H1 (cell line): ENCODE data around the gene RAD51B. TPM values are rescaled to one million over a fixed set of nuclear protein-coding genes. Genes with fewer than 3 reads are reported as not detected.

Source experiments
- CTCF ChIA-PET: fragments of 300-600 bp; sonication (Branson Sonifier 250); formaldehyde crosslinking; loops from one replicate; lab custom pipeline; 2021; ENCODE audit not compliant: partially characterized antibody; lab: Charles Lee
- POLR2A ChIA-PET: fragments of 300-600 bp; sonication (Branson Sonifier 250); formaldehyde crosslinking; loops from one replicate; lab custom pipeline; 2021; ENCODE audit warnings: inconsistent platforms; ENCODE audit not compliant: partially characterized antibody; lab: Charles Lee
- DNase-seq, 2 experiments: peaks; one replicate each; pipeline versions ENCODE4 v3.0.0 to v3.0.0-alpha.2; 2010 to 2022; ENCODE audit warnings: low spot score in 2 of 2, low read depth in 1 of 2, mixed read lengths in 1 of 2
- FAIRE-seq: peaks from 2 replicates; lab custom pipeline; 2011; peaks lifted over from hg19 to GRCh38; lab: Jason Lieb, UNC
- H2AFZ ChIP-seq: 2 replicates; pipeline ENCODE4 v1.8.1; 2012; ENCODE audit warnings: low read length, inconsistent platforms
- H2AK5ac ChIP-seq: 2 replicates; pipeline ENCODE4 v1.6.1; 2013; ENCODE audit warnings: low read depth, low read length
- H2BK120ac ChIP-seq: replicated peaks from 2 replicates; pipeline ENCODE3; 2013; ENCODE audit warnings: low read depth, low read length, inconsistent platforms
- H2BK12ac ChIP-seq: 2 replicates; pipeline ENCODE4 v1.6.1; 2013; ENCODE audit warnings: low read depth, low read length
- H2BK15ac ChIP-seq: 2 replicates; pipeline ENCODE4 v1.6.1; 2013; ENCODE audit warnings: low read length
- H2BK20ac ChIP-seq: 2 replicates; pipeline ENCODE4 v1.6.1; 2013; ENCODE audit warnings: low read length
- H2BK5ac ChIP-seq: 2 replicates; pipeline ENCODE4 v1.6.1; 2013; ENCODE audit warnings: low read depth, low read length
- H3K14ac ChIP-seq: 2 replicates; pipeline ENCODE4 v1.6.1; 2013; ENCODE audit warnings: inconsistent platforms; ENCODE audit not compliant: insufficient read length
- H3K18ac ChIP-seq: 2 replicates; pipeline ENCODE4 v1.6.1; 2013; ENCODE audit warnings: low read length; ENCODE audit errors: extremely low read depth
- H3K23ac ChIP-seq: 2 replicates; pipeline ENCODE4 v1.6.1; 2013; ENCODE audit warnings: inconsistent platforms; ENCODE audit not compliant: insufficient read length
- H3K23me2 ChIP-seq: 2 replicates; pipeline ENCODE4 v1.6.1; 2013; ENCODE audit warnings: low read depth, low read length
- H3K27ac ChIP-seq: 2 replicates; pipeline ENCODE4 v1.6.1; 2011; ENCODE audit warnings: low read depth, low read length, inconsistent platforms
- H3K27me3 ChIP-seq, 4 experiments: replicated peaks in 1 of 4; 1 replicate in 1 of 4; 2 replicates in 3 of 4; pipeline versions ENCODE4 v1.6.1 to v1.8.1; 2011 to 2013; ENCODE audit warnings: low read length in 3 of 4, mild to moderate bottlenecking in 3 of 4, inconsistent platforms in 2 of 4, mixed read lengths in 2 of 4, moderate library complexity in 1 of 4; ENCODE audit not compliant: control insufficient read depth in 3 of 4, insufficient read depth in 3 of 4; ENCODE audit errors: extremely low read depth in 1 of 4
- H3K36me3 ChIP-seq, 4 experiments: 2 replicates each; pipeline versions ENCODE4 v1.6.1 to v1.8.1; 2011 to 2013; ENCODE audit warnings: mild to moderate bottlenecking in 4 of 4, low read length in 3 of 4, moderate library complexity in 2 of 4, control low read depth in 1 of 4, inconsistent platforms in 1 of 4; ENCODE audit not compliant: insufficient read depth in 4 of 4, control insufficient read depth in 2 of 4
- H3K4ac ChIP-seq: replicated peaks from 2 replicates; pipeline ENCODE3; 2013; ENCODE audit warnings: low read length, low read depth, mixed read lengths, inconsistent platforms; ENCODE audit not compliant: insufficient read length
- H3K4me1 ChIP-seq, 4 experiments: replicated peaks in 1 of 4; 1 replicate in 1 of 4; 2 replicates in 3 of 4; pipeline versions ENCODE4 v1.6.1 to v1.8.1; 2011 to 2013; ENCODE audit warnings: low read length in 3 of 4, inconsistent platforms in 2 of 4, mixed read lengths in 1 of 4; ENCODE audit not compliant: insufficient read depth in 4 of 4, control insufficient read depth in 3 of 4
- H3K4me2 ChIP-seq, 2 experiments: 2 replicates each; pipeline versions ENCODE4 v1.6.1 to v1.8.1; 2011 to 2013; ENCODE audit warnings: low read depth in 2 of 2, low read length in 2 of 2, control low read depth in 1 of 2, inconsistent platforms in 1 of 2, mild to moderate bottlenecking in 1 of 2; ENCODE audit not compliant: insufficient read depth in 1 of 2
- H3K4me3 ChIP-seq, 4 experiments: fragments of 200-600, 300-600 bp in 1 of 4; sonication (generic), shearing (Covaris generic), sonication (Bioruptor Twin) in 1 of 4; 2 replicates each; pipeline versions ENCODE4 v1.5.1 to v1.8.1; 2011 to 2016; ENCODE audit warnings: low read length in 4 of 4, low read depth in 3 of 4, control low read depth in 2 of 4, inconsistent platforms in 2 of 4, mild to moderate bottlenecking in 2 of 4, mixed read lengths in 1 of 4, moderate library complexity in 1 of 4; ENCODE audit not compliant: insufficient read depth in 2 of 4; ENCODE audit errors: extremely low read depth in 1 of 4
- H3K56ac ChIP-seq: replicated peaks from 2 replicates; pipeline ENCODE3; 2013; ENCODE audit warnings: low read depth, mild to moderate bottlenecking, mixed read lengths, low read length, inconsistent platforms; ENCODE audit not compliant: insufficient read length
- H3K79me1 ChIP-seq: 2 replicates; pipeline ENCODE4 v1.6.1; 2013; ENCODE audit warnings: low read depth, low read length, control low read depth
- H3K79me2 ChIP-seq, 2 experiments: 2 replicates each; pipeline versions ENCODE4 v1.6.1 to v1.8.1; 2012 to 2013; ENCODE audit warnings: low read length in 2 of 2, mild to moderate bottlenecking in 2 of 2, inconsistent platforms in 1 of 2; ENCODE audit not compliant: insufficient read depth in 2 of 2, control insufficient read depth in 1 of 2
- H3K9ac ChIP-seq, 4 experiments: replicated peaks in 1 of 4; 1 replicate in 1 of 4; 2 replicates in 3 of 4; pipeline versions ENCODE4 v1.6.1 to v1.8.1; 2011 to 2013; ENCODE audit warnings: low read depth in 3 of 4, low read length in 3 of 4, control low read depth in 2 of 4, mild to moderate bottlenecking in 2 of 4, moderate library complexity in 2 of 4, inconsistent platforms in 1 of 4; ENCODE audit errors: extremely low read depth in 1 of 4
- H3K9me3 ChIP-seq, 2 experiments: 2 replicates each; pipeline versions ENCODE4 v1.6.1 to v1.8.1; 2012 to 2013; ENCODE audit warnings: mild to moderate bottlenecking in 2 of 2, moderate library complexity in 2 of 2, control low read depth in 1 of 2, inconsistent platforms in 1 of 2, low read depth in 1 of 2, low read length in 1 of 2, mixed read lengths in 1 of 2; ENCODE audit not compliant: insufficient read depth in 2 of 2
- H4K20me1 ChIP-seq, 2 experiments: replicated peaks in 1 of 2; 2 replicates each; pipeline versions ENCODE3 to v1.8.1; 2011 to 2013; ENCODE audit warnings: inconsistent platforms in 2 of 2, low read length in 2 of 2, mild to moderate bottlenecking in 1 of 2; ENCODE audit not compliant: insufficient read depth in 2 of 2, control insufficient read depth in 1 of 2
- H4K5ac ChIP-seq: 2 replicates; pipeline ENCODE4 v1.6.1; 2013; ENCODE audit warnings: low read length, low read depth, mixed read lengths, inconsistent platforms; ENCODE audit not compliant: insufficient read length
- H4K8ac ChIP-seq: 2 replicates; pipeline ENCODE4 v1.8.0; 2013; ENCODE audit warnings: mild to moderate bottlenecking, moderate library complexity, low read length, inconsistent platforms; ENCODE audit not compliant: insufficient read depth; ENCODE audit errors: extremely low read depth
- H4K91ac ChIP-seq: replicated peaks from 2 replicates; pipeline ENCODE3; 2013; ENCODE audit warnings: low read length, mixed read lengths, inconsistent platforms; ENCODE audit not compliant: insufficient read length
- EP300 ChIP-seq, 2 experiments: IDR thresholded peaks; 1 replicate in 1 of 2; 2 replicates in 1 of 2; pipeline ENCODE4 v1.6.1; 2011 to 2012; ENCODE audit warnings: low read depth in 2 of 2, low read length in 2 of 2, mild to moderate bottlenecking in 2 of 2, borderline replicate concordance in 1 of 2, inconsistent platforms in 1 of 2, moderate library complexity in 1 of 2
- EZH2 ChIP-seq: fragments of 200-600 bp; sonication (generic); IDR thresholded peaks from 2 replicates; pipeline ENCODE4 v1.7.1; 2012; ENCODE audit warnings: low read depth, mild to moderate bottlenecking, moderate library complexity, low read length, inconsistent platforms; ENCODE audit not compliant: severe bottlenecking
- JUND ChIP-seq: IDR thresholded peaks from 2 replicates; pipeline ENCODE4 v1.6.1; 2011; ENCODE audit warnings: mild to moderate bottlenecking, improper control_type of control experiment, low read length
- MAFK ChIP-seq: IDR thresholded peaks from 2 replicates; pipeline ENCODE4 v1.6.1; 2012; ENCODE audit warnings: low read depth, mild to moderate bottlenecking, improper control_type of control experiment, low read length
- POU5F1 ChIP-seq: IDR thresholded peaks from 2 replicates; pipeline ENCODE4 v1.6.1; 2011; ENCODE audit warnings: low read depth, mild to moderate bottlenecking, low read length, moderate library complexity
- SUZ12 ChIP-seq: fragments of 200-600 bp; sonication (generic); IDR thresholded peaks from 2 replicates; pipeline ENCODE4 v1.6.1; 2012; ENCODE audit warnings: mild to moderate bottlenecking, inconsistent platforms, low read length, moderate library complexity, mixed read lengths
- TAF7 ChIP-seq: optimal IDR thresholded peaks from 2 replicates; pipeline ENCODE3; 2011; ENCODE audit warnings: low read depth, mild to moderate bottlenecking, inconsistent platforms, low read length, moderate library complexity, borderline replicate concordance
- WGBS, 2 experiments: shearing (Covaris generic) in 1 of 2; methylation state at CpG; one replicate each; pipeline versions ENCODE4 v1.1.6 to v1.1.7; 2013 to 2015; ENCODE audit warnings: low lambda C conversion rate in 2 of 2, mixed read lengths in 2 of 2, inconsistent platforms in 1 of 2, low coverage in 1 of 2, missing lambda C conversion rate in 1 of 2; ENCODE audit not compliant: insufficient replicate concordance in 2 of 2, insufficient coverage in 1 of 2, insufficient read length in 1 of 2; ENCODE audit errors: extremely low coverage in 1 of 2, missing lambda C conversion rate in 1 of 2; 5-methylcytosine and 5-hydroxymethylcytosine counted together
- polyA plus RNA-seq, 7 experiments: library from polyadenylated mRNA; depleted of rRNA in 3 of 7; stranded (reverse) in 5 of 7; unstranded in 2 of 7; fragments of >200 nt in 5 of 7; fragments of 200-250 nt in 2 of 7; gene quantifications; 1 replicate in 5 of 7; 2 replicates in 1 of 7; 4 replicates in 1 of 7; pipeline versions ENCODE4 v1.2.1 to v1.2.3, GENCODE V29; 2011 to 2013; ENCODE audit warnings: missing spikeins in 2 of 7, mixed read lengths in 2 of 7
- total RNA-seq: library from RNA; stranded (reverse); fragmentation: NEBNext Ultra II Directional; extraction: Animal tissue kit (Norgen Biotek cat#: 25700); gene quantifications from 2 replicates; pipeline ENCODE4 v1.2.1, GENCODE V29; 2021

The RAD51B gene
- total and polyA plus RNA-seq, 2 of the 8 experiments (the other 6 are each of a cell fraction or from before 2014, with no cell fraction given), result 3.9 to 14.9 TPM

GRCh38 chr14:68416171-68416570 lies 596.6 kb downstream of the RAD51B start:
- Histone ChIP-seq H3K79me1 (no peaks in the 10 kb centered on the region), H3K23me2 (no peaks in the 10 kb centered on the region), H2AK5ac (no peak overlapping the region), H2BK15ac (no peak overlapping the region), H3K9ac (no peak overlapping the region), H3K27ac (no peak overlapping the region), H3K4ac (no peak overlapping the region), H3K18ac (no peak overlapping the region), H2BK20ac (no peak overlapping the region), H4K20me1 (no peaks in the 10 kb centered on the region), H3K4me2 (no peak overlapping the region), H4K8ac (no peak overlapping the region), H4K5ac (no peak overlapping the region), H3K23ac (no peak overlapping the region), H2AFZ (no peak overlapping the region), H3K4me3 (no peak overlapping the region), H2BK12ac (no peak overlapping the region), H3K9me3 (no peaks in the 10 kb centered on the region), H3K56ac (no peak overlapping the region), H3K14ac (no peak overlapping the region), H3K36me3 (no peaks in the 10 kb centered on the region), H2BK5ac (no peak overlapping the region), H4K91ac (no peak overlapping the region), H2BK120ac (no peak overlapping the region), H3K79me2 (no peaks in the 10 kb centered on the region), H3K4me1 (peaks cover 0 to 4% (median 0%) of the 10 kb centered on the region in 4 experiments; a peak in 1 of 7 replicates), H3K27me3 (no peaks in the 10 kb centered on the region; a peak in 1 of 7 replicates)
- TF ChIP-seq EZH2 (no peak), SUZ12 (no peak), MAFK (no peak), JUND (no peak), POU5F1 (no peak), EP300 (IDR thresholded peaks at IDR 0.05; ENCODE audit: borderline replicate concordance in 1 of 2, low read depth in 2 of 2, low read length in 2 of 2) (no peak), TAF7 (no peak)
- DNase-seq, result no peak
- FAIRE-seq, result no peak
- 81% methylated on average over 4 of the region's 4 CpGs; no CpG with 5 or more reads in 1 of the 2 experiments for WGBS, 2 experiments
- CTCF ChIA-PET, result no interaction called here
- POLR2A ChIA-PET, result interaction anchor here (2.6 kb wide), 1 partner anchor 377 kb away, joined by 6 read pairs; the partner anchor contains the start of gene ZFP36L1
